Measurements from ENCODE around the gene FBLN2. TPM values are rescaled to one million over a fixed set of nuclear protein-coding genes. Genes with fewer than 3 reads are reported as not detected.

The FBLN2 gene
- total and polyA plus RNA-seq, 7 donors, result 12.8 to 59.4 (median 24.9) TPM

DNA sequence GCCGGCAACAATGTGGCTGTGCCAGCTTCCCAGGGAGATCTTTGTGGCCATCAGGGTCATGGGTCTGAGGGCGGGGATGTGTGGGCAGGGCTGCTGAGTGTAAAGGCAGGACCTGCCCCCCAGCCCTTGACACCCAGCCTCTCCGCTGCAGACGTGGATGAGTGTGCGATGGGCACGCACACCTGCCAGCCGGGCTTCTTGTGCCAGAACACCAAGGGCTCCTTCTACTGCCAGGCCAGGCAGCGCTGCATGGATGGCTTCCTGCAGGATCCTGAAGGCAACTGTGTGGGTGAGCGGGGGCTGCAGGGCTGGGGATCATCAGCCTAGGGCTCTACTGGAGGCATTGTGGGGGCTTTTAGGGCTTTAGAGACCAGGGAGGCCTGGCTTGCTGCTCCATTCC is 78.8 kb downstream of the FBLN2 start:
- no peaks in the 10 kb centered on the region for H3K27me3 ChIP-seq (ENCODE audit: insufficient read depth in 3 of 3, low read length in 2 of 3)
- no peak overlapping the region for H3K27ac ChIP-seq
- 72 to 91% (median 81%) methylated on average over 9 of the region's 9 CpGs for WGBS, 3 donors
- ATAC-seq (no peak), DNase-seq (peak in 1 of 2 donors; percentile 46)
- intact Hi-C loops (cut with DNase I), result no loop called here
- no peaks in the 10 kb centered on the region for H3K4me1 ChIP-seq
- TF ChIP-seq, protein P1, sequence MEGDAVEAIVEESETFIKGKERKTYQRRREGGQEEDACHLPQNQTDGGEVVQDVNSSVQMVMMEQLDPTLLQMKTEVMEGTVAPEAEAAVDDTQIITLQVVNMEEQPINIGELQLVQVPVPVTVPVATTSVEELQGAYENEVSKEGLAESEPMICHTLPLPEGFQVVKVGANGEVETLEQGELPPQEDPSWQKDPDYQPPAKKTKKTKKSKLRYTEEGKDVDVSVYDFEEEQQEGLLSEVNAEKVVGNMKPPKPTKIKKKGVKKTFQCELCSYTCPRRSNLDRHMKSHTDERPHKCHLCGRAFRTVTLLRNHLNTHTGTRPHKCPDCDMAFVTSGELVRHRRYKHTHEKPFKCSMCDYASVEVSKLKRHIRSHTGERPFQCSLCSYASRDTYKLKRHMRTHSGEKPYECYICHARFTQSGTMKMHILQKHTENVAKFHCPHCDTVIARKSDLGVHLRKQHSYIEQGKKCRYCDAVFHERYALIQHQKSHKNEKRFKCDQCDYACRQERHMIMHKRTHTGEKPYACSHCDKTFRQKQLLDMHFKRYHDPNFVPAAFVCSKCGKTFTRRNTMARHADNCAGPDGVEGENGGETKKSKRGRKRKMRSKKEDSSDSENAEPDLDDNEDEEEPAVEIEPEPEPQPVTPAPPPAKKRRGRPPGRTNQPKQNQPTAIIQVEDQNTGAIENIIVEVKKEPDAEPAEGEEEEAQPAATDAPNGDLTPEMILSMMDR (IDR thresholded peaks at IDR 0.05), result no peak
- H3K4me3 ChIP-seq, result no peak overlapping the region
- H3K9me3 ChIP-seq, result no peaks in the 10 kb centered on the region
- no peaks in the 10 kb centered on the region for H3K36me3 ChIP-seq (ENCODE audit: insufficient read depth in 1 of 2, low read depth in 1 of 2)

DNA sequence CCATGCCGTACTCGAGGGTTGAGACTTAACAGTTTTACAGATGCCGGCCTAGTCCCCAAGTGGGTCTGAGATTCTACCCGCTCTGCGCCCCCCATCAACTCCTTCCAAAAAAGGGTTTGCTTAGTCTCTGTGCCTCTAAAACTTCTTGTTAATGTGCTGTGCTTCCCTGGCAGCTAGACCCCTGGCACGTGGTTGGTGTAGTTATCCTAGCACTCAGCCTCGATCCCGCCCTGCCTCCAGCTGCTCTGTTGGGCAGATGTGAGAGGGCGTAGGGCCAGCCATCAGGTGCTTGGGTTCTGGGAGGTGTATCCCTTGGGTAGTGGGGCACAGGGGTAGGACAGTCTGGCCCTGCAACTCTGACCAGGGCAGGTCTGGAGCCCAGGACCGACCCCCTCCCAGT is 79.5 kb downstream of the FBLN2 start:
- DNase-seq (peak in 1 of 2 donors; percentile 35), ATAC-seq (no peak)
- Histone ChIP-seq H3K9me3 (no peaks in the 10 kb centered on the region), H3K27ac (no peak overlapping the region), H3K27me3 (ENCODE audit: insufficient read depth in 3 of 3, low read length in 2 of 3) (no peaks in the 10 kb centered on the region), H3K36me3 (ENCODE audit: insufficient read depth in 1 of 2, low read depth in 1 of 2) (no peaks in the 10 kb centered on the region), H3K4me1 (no peaks in the 10 kb centered on the region), H3K4me3 (no peak overlapping the region)
- TF ChIP-seq, protein P1 (IDR thresholded peaks at IDR 0.05), result no peak
- WGBS, 3 donors, result 76 to 83% (median 80%) methylated on average over 10 of the region's 10 CpGs
- intact Hi-C loops (cut with DNase I), result no loop called here

DNA sequence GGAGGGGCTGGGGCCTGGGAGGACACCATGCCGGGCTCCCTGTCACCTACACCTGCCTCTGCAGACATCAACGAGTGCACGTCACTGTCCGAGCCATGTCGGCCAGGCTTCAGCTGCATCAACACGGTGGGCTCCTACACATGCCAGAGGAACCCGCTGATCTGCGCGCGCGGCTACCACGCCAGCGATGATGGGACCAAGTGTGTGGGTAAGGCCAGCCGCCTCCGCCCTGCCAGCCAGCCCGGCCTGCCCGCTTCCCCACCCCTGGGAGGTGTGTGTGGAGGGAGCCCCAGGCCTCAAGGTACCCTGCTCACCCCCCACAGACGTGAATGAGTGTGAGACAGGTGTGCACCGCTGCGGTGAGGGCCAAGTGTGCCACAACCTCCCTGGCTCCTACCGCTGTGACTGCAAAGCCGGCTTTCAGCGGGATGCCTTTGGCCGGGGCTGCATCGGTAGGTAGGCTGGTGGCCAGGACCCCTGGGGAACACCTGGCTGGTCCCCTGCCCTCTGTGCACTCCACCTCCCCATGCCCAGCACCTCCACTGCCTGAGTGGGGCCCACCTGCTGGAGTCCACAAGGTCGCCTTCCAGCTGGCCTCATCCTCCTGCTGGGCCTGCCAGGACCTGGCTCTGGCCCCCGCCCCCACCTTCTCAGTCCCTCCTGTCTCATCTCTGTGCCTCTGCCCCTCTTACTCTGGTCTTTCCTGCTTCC is 80.1 kb downstream of the FBLN2 start:
- no peaks in the 10 kb centered on the region for H3K27me3 ChIP-seq (ENCODE audit: insufficient read depth in 3 of 3, low read length in 2 of 3)
- H3K9me3 ChIP-seq, result no peaks in the 10 kb centered on the region
- TF ChIP-seq, protein P1 (IDR thresholded peaks at IDR 0.05), result no peak
- WGBS, 3 donors, result 89 to 96% (median 91%) methylated on average over 23 to 27 of the region's 27 CpGs
- no peaks in the 10 kb centered on the region for H3K36me3 ChIP-seq (ENCODE audit: insufficient read depth in 1 of 2, low read depth in 1 of 2)
- DNase-seq, result peak in 1 of 2 donors; percentile 44
- H3K4me1 ChIP-seq, result no peaks in the 10 kb centered on the region
- no peak overlapping the region for H3K4me3 ChIP-seq
- ATAC-seq, result no peak
- intact Hi-C loops (cut with DNase I), result no loop called here
- H3K27ac ChIP-seq, result no peak overlapping the region

DNA sequence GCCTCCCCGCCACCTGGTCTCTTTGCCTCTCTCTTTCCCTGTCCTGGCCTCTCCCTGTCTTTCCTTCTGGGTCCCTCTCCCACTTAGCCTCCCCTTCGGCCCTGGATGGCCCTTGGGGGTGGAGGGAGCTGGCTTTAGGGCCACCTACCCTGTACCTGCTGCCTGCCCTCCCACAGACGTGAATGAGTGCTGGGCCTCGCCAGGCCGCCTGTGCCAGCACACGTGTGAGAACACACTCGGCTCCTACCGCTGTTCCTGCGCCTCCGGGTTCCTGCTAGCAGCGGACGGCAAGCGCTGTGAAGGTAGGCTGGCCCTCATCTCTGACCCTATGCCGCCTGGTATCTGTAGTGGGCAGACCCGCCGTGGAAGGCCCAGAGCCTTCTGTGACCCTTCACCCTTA is 80.7 kb downstream of the FBLN2 start:
- Histone ChIP-seq H3K4me1 (no peaks in the 10 kb centered on the region), H3K4me3 (no peak overlapping the region), H3K36me3 (ENCODE audit: insufficient read depth in 1 of 2, low read depth in 1 of 2) (no peaks in the 10 kb centered on the region), H3K9me3 (no peaks in the 10 kb centered on the region), H3K27ac (no peak overlapping the region), H3K27me3 (ENCODE audit: insufficient read depth in 3 of 3, low read length in 2 of 3) (no peaks in the 10 kb centered on the region)
- TF ChIP-seq, protein P1 (IDR thresholded peaks at IDR 0.05), result no peak
- ATAC-seq (no peak), DNase-seq (no peak)
- 89 to 94% (median 91%) methylated on average over 14 to 16 of the region's 16 CpGs for WGBS, 3 donors
- intact Hi-C loops (cut with DNase I), result no loop called here

DNA sequence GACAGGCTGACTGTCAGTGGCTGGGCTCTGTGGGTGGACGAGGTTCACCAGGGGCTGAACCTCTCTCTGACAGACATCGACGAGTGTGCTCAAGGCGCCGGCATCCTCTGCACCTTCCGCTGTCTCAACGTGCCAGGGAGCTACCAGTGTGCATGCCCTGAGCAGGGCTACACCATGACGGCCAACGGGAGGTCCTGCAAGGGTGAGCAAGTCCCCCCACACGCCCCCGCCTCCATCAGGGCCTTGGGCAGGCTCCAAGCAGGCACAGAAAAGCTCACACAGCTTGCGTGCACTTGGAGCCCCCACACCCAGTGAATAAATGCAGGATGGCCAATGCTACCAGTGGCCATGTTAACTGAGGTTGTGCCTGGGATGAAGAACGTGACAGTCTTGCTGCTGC is 82.3 kb downstream of the FBLN2 start:
- no peaks in the 10 kb centered on the region for H3K27me3 ChIP-seq (ENCODE audit: insufficient read depth in 3 of 3, low read length in 2 of 3)
- H3K4me3 ChIP-seq, result no peak overlapping the region
- intact Hi-C loops (cut with DNase I), result no loop called here
- no peaks in the 10 kb centered on the region for H3K36me3 ChIP-seq (ENCODE audit: insufficient read depth in 1 of 2, low read depth in 1 of 2)
- no peak overlapping the region for H3K27ac ChIP-seq
- ATAC-seq (no peak), DNase-seq (no peak)
- H3K4me1 ChIP-seq, result no peaks in the 10 kb centered on the region
- H3K9me3 ChIP-seq, result no peaks in the 10 kb centered on the region
- 84 to 85% (median 85%) methylated on average over 13 of the region's 13 CpGs for WGBS, 3 donors
- TF ChIP-seq, protein P1 (IDR thresholded peaks at IDR 0.05), result no peak
